Measurements from ENCODE around the gene MSI1.

The MSI1 gene

GRCh38 chr12:120368789-120369602 is at the start of gene MSI1:
TSS of gene MSI1 (minus strand) at chr12:120369164. CDS start at chr12:120369091, 73 bp downstream.
- no peak for DNase-seq

GRCh38 chr12:120417917-120418580 is 49.1 kb upstream of the MSI1 start:
- no peak for DNase-seq

- no peak for DNase-seq
Measured at GRCh38 chr12:120416490-120417216, 47.7 kb upstream of the MSI1 start.

- no peak for DNase-seq
Measured at GRCh38 chr12:120413901-120414695, 45.1 kb upstream of the MSI1 start.

- no peak for DNase-seq
Measured at GRCh38 chr12:120412421-120412820, 43.5 kb upstream of the MSI1 start.

GRCh38 chr12:120408771-120409170 is 39.8 kb upstream of the MSI1 start:
- DNase-seq, result no peak

GRCh38 chr12:120406553-120406952 is 37.6 kb upstream of the MSI1 start:
- no peak for DNase-seq

- DNase-seq, result no peak
Measured at GRCh38 chr12:120406069-120406468, 37.1 kb upstream of the MSI1 start.

GRCh38 chr12:120404271-120404670 is 35.3 kb upstream of the MSI1 start:
- no peak for DNase-seq

- no peak for DNase-seq
Measured at GRCh38 chr12:120403869-120404268, 34.9 kb upstream of the MSI1 start.

- no peak for DNase-seq
Measured at GRCh38 chr12:120402217-120402616, 33.3 kb upstream of the MSI1 start.

- no peak for DNase-seq
Measured at GRCh38 chr12:120399531-120399930, 30.6 kb upstream of the MSI1 start.

GRCh38 chr12:120397824-120398540 is 29.0 kb upstream of the MSI1 start:
- DNase-seq, result no peak

GRCh38 chr12:120394483-120395367 is 25.8 kb upstream of the MSI1 start:
- no peak for DNase-seq

GRCh38 chr12:120390540-120391120 is 21.7 kb upstream of the MSI1 start:
- no peak for DNase-seq

- DNase-seq, result no peak
Measured at GRCh38 chr12:120388691-120389481, 19.9 kb upstream of the MSI1 start.

GRCh38 chr12:120381752-120382419 is 12.9 kb upstream of the MSI1 start:
- DNase-seq, result no peak

GRCh38 chr12:120378036-120378435 is 9.1 kb upstream of the MSI1 start:
- no peak for DNase-seq

- DNase-seq, result no peak
Measured at GRCh38 chr12:120377611-120378010, 8.6 kb upstream of the MSI1 start.
